ENCODE data around the gene RGS6.

Gene RGS6

GRCh38 chr14:72583316-72584272 is 651.4 kb downstream of the RGS6 start:
- DNase-seq (ENCODE audit: low spot score) = no peak

DNA sequence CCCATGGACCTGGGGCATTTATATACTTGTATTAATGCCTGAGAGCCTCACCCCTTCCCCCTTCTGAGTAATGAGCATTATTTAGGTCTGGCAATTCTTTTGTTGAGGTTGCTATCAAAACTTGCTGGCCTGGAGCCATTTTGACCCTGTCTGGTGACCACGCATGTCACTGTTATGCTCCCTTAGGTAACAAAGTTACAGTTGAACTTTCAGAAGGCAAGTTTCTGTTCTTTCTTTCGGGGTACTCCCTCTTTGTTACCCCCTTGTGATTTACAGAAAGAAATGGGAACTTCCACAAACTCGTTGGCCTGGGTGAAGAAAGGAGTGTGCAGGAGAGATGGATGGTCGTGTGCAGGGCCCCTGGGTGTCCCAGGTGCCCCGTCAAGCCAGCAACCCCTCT is 656.3 kb downstream of the RGS6 start:
- no peak for DNase-seq (ENCODE audit: low spot score)

- DNase-seq (ENCODE audit: low spot score) = no peak
Measured at GRCh38 chr14:72589652-72590051, 657.4 kb downstream of the RGS6 start.

- no peak for DNase-seq (ENCODE audit: low spot score)
Measured at GRCh38 chr14:72590577-72590976, 658.3 kb downstream of the RGS6 start.

GRCh38 chr14:72591391-72591790 is 659.2 kb downstream of the RGS6 start:
- DNase-seq (ENCODE audit: low spot score) = no peak

DNA sequence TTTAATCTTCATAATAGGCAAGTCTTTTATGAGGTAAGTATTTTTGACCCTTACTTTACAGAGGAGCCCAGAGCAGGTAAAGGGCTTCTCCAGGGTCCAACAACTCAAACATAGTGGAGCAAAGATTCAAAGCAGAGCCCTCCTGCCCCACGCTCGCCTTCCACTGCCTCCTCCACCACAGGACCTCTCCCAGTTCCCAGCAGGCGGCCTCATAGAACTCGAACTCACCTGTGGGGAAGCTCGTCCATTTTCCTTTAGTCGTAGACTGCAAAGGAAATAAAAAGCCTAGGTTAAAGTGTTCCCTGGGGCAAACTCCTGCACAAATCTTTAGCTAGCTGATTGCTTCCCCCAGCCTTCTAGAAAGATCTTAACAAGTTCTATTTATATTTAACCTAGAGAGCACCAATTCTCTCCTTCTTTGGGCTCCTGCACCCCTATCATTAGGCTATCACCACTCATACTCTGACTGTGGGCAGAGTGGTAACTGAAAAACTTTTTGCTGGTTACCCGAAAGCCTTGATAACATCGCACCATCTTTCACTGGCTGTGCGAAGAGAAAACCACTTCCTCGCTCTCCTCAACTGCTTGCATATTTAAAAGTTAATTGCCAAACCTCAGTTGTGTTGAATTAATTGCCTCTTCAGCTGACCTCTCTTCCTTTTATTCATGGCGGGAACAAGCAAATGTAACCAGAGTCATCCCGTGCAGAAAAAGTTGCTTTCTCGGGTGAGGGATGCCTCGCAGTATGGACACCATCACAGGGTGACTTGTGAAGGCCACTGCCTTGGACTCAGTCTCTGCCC is 662.1 kb downstream of the RGS6 start:
- no peak for DNase-seq (ENCODE audit: low spot score)

DNA sequence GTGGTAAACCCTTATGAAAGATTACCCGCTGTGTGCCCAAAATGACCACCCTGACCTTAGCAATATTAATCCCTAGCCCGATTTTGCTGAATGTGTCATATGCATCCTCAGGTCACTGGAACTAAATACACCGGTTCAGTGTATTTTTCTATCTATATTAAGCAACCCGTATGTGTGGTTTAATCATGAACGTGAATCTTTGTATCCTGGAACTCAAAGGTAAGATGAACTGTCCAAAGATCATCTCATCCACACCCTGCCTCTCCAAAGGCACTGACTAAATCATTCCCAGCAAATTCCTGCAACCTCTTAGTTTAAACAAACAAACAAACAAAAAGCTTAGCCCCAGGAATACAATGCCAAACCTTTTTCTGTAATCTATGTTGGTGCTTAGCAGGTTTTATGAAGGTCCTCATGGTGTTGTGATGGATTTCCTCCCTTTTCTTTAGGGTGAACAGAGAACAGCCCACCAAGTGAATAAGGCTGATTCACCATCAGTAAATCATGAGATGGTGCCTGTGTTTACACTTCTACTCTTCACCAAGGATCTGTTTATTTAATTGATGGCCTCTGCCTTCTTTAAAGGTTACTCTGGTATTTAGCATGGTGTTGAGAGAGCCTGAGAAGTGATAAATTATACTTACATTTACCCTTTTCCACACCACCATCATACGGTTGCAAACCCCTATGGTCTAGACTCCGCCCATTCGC is 663.1 kb downstream of the RGS6 start:
- DNase-seq (ENCODE audit: low spot score) = no peak

GRCh38 chr14:72597252-72598233 is 665.3 kb downstream of the RGS6 start:
- DNase-seq (ENCODE audit: low spot score) = no peak

DNA sequence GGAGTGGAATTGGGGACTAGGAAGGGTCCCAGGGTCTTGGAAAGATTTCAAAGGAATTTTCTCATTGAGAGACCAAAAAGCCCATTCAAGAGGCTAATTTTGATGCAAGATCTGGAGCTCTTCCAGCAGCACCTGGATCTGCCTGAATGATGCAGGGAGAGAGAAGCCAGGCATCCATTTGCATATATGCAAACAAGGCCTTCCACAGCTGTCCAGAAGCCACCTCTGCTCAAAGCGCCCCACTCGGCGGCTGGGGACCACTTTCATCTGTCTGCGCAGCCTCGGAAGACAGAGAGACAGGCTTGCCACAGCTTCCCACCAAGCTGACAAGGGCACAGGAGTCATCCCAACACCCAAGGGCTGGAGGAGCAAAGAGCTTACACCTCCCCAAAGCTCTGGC is 666.1 kb downstream of the RGS6 start:
- no peak for DNase-seq (ENCODE audit: low spot score)

GRCh38 chr14:72599579-72600470 is 667.6 kb downstream of the RGS6 start:
- DNase-seq (ENCODE audit: low spot score) = no peak

GRCh38 chr14:72600551-72601330 is 668.5 kb downstream of the RGS6 start:
- no peak for DNase-seq (ENCODE audit: low spot score)

DNA sequence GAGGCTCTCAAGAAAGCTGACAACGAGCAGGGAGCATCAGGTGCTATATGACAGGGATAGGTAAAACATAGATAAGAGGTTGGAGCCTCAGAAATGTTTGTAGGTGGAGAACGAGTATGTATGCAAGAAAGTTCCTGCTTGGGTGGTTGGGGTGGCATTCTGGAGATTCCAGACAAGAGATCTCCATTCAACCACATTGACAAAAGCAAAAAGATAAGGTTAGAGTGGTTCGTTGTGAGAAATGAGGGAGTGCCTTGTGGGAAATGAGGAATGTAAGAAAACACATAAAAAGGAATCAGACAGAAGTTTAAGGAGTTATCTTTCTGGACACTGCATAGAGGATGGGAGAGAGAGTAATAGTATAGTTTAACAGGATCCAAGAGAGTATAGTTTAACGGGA is 671.4 kb downstream of the RGS6 start:
- DNase-seq (ENCODE audit: low spot score) = no peak

DNA sequence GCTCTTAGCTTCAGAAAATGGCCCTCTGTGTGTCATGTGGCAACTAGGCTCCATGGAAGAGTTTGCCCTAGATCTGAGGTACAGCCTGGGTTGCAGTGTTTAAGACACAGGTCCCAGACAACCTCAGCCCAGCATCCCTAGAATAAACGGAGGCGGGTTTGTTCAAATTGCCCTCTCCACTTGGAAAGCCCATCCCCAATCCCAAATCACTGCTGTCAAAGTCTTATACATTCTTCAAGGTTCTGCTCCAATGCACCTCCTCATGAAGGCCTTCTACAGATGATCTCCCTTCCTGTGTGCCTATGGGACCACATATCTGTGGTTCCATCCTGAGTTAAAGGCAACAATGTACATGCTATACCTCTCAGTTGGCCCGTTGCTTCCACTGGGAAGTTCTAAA is 671.9 kb downstream of the RGS6 start:
- no peak for DNase-seq (ENCODE audit: low spot score)

DNA sequence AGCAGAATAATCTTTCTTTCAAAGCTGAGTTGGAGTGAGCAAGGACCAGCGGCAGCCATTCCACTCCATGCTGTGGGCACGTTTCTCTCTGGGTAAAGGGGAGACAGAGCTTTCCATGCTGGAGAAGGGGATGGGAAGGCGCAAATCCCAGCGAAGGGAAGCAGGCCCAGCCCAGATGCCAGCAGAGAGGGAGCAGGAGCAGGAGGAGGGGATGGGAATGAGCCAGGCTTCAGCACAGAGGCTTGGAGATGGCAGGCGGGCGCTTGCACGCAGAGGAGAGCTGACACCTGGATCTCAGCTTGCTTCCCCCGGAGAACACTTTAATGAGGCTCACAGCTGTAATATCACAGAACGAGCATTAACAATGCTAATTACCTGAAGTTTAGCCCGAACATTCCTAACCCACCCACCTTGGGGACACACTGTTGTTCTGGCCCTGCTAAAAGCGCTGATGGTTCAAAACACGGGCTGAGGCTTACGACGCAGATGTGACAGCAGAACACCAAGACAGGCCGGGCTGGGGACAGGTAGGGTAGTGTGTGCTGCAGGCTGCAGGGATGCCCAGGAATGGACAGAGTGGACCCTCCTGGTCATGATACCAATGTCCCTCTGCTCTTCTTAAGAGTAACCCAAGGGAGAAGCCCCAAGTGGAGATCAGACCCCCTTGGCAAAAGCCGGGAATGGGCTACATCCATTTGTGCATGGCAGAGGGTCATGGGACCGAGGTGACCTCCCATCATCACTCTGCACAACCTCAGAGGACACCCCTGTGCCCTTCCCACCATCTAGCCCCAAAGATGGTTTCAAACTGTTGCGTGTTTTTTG is 673.1 kb downstream of the RGS6 start:
- no peak for DNase-seq (ENCODE audit: low spot score)

DNA sequence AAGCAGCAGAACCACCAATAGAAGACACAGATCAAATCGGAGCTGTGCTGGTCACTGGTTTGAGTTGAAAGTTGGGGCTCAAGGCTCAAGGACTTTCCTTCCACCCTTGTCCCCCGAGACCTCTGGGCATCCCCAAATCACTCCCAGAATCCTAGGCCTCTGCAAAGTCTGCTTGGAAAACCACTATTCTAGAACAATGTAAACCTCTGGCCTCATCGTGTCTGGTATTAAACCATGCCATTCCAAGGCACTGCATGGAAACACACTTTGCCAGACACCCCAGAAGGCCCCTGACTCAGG is 673.6 kb downstream of the RGS6 start:
- no peak for DNase-seq (ENCODE audit: low spot score)

DNA sequence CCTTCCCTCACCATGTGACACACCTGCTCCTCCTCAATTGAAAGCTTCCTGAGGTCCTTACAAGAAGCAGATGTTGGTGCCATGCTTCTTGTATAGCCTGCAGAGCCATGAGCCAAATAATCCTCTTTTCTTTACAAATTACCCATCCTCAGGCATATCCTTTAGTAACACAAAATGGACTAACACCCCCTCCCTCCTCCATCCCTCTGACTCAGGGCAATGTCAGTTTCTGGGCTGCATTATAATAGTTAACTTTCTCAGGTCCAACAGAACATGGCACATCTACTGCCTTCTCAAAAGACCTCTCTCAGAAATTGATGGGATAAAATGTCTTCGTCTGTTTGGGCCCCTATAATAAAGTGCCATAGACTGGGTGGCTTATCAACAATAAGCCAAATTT is 674.6 kb downstream of the RGS6 start:
- no peak for DNase-seq (ENCODE audit: low spot score)

DNA sequence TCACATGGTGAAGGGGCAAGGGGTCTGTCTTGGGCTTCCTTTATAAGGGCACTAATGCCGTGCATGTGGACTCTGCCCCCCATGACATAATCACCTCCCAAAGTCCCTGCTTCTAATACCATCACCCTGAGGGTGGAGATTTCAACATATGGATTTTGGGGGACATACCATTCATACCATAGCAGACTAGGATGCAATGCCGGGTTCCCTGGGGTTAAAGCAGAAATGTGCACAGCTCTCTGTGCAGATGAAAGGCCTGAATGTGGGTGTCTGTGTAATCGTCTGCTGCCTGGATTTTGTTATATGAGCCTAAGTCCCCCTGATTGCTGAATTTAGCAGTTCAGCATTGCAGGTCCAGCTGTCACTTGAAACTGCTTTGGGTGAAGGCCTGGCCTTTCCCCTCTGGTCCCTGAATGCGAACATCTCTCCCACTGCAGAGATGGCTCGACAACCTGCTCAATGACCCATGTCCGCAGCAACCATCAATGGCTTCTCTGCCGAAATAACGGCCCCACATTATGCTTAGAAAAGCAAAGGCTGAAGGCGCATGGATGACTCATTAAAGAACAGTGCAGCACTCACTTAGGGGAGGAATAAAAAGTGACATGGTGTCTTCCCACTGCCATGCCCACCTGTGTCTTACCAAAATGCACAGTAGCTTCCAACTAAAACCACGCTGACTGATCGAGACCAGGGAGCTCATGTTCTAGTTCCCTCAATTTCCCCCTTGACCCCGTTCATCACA is 675.3 kb downstream of the RGS6 start:
- DNase-seq (ENCODE audit: low spot score) = no peak

Data from AG08395 (cell line).